NCI-H524 (cell line): ENCODE data around the gene DNAI1.

Experiments used
- DNase-seq, 2 experiments: peaks; one replicate each; lab custom pipeline; 2025; lab: John Stamatoyannopoulos, UW

DNAI1 gene

DNA sequence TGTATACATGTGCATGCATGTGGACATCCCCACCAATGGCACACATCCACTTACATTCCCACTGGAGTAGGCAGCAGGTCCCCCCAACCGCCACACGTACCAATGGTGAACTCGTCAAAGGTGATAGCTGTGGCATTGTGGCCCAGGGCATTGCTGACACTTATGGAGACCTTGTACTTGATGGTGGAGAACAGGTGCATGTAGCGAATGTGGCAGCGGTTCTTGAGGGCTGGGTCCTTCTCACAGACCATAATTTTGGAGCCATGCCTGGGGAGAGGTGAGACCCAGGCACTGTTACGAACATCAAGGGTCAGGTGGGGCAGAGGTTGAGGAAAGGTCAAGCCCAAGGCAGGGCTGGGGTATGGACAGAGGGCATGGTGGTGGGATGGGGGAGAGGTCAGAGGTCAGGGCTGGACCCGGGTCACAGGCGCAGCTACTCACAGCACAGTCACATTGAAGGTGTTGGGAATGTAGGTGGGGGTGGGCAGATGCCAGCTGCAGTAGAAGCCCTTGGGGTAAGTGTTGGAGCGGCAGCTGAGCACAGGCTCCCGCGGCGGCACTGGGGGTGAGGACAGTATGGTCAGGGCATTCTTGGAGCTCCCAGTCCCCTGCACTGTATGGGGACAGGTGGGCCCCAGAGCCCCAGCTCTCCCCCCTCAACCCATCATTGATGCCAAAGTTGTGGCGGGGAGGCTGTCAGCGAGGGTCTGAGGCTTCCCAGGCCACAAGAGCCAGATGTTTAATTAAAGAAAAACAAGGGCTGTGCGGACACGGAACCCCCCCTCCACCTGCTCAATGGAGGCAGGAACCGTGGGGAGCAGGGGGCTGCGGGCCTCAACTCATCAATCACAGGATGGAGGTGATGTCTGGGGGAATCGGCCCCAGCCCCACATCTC, 99.1 kb downstream of the DNAI1 start:
- DNase-seq, result peak in 1 of 2 experiments; percentile 54

DNA sequence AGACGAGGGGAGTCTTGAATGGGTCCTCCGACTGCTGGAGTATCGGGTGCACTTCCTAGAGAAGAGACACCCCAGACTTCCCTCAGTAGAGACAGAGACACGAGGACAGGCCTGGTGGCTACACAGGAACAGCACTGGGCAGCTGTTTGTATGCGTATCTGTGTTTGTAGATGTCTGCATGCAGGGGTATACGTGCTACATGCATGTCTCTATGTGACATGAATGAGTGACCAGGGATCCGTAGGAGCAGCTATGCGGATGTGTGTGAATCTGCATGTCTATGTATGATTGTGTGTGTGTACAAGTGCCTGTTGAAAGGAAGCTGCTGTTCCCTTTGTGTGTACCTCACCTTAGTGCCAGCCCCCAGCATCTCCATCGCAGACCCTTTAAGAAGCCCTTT, 99.8 kb downstream of the DNAI1 start:
- peak in 1 of 2 experiments; percentile 38 for DNase-seq

DNA sequence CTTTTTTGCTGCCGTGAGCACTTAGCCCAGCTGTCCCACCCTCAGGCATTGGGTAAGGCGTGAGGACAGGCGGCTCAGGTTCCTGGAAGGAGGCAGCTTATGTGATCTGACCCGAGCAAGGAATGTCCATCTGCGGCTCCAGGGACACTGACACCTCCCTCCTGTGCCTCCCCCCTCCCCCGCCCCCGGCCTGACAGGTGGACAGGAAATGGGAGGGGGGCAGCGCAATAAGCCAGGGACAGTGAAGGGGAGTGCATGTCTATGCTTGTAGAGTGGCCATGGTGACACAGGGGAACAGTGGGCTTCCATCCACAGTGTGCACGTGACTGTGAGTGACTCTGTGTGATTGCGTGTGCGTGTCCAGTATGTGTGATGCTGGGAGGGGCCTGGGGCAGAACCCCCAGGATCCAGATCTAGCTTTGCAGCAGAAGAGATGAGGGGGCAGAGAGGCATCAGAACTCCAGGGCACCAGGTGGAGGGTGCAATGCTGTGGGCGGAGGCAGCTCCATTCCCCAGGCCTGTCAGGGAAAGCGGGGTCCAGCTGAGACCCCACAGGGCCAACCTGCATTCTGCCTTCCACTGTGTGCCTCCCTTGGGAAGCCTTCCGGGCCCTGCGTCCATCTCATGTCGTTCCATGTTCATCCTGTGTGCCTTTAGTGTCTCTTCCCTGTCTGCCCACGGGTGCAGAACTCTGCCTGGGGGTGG, 100.5 kb downstream of the DNAI1 start:
- DNase-seq, result peak; percentile 16 to 52

DNA sequence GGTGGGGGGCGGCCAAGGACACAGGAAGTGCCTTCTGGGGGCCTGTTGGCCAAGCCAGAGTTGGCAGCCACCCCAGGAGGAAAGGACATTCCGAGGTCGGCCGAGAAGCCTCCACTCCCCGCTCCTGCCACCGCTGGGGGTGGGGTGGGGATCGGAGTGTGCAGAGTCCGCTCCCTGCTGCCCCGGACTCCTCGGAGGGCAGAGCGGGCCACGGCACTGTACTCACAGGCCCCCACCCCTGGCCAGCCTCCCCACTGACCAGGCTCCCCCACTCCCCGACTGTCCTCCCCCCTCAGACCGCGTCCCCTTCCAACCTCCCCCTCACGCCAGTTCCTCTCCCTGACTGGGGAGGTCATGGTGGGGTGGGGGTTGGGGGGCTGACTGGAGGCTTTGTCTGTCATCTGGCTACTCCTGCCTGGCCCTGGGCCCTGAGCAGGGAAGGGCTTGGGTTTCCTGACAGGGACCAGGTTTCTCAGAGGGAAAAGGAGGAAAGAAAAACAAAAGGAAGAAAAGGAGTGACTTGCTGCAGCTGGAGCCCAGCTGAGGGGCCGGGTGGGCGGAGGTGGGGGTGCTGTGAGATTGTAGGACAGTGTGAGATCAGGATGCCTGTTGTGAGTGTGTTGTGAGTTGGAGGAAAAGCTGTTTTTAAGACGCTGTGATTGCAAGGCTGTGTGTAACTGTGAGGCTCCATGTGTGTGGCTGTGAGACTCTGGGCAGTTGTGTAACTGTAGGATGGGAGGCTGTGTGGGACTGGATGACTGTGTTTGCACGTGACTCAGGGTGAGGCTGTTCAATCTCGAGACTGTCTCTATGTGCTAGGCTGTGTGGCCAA, 101.2 kb downstream of the DNAI1 start:
- no peak for DNase-seq

DNA sequence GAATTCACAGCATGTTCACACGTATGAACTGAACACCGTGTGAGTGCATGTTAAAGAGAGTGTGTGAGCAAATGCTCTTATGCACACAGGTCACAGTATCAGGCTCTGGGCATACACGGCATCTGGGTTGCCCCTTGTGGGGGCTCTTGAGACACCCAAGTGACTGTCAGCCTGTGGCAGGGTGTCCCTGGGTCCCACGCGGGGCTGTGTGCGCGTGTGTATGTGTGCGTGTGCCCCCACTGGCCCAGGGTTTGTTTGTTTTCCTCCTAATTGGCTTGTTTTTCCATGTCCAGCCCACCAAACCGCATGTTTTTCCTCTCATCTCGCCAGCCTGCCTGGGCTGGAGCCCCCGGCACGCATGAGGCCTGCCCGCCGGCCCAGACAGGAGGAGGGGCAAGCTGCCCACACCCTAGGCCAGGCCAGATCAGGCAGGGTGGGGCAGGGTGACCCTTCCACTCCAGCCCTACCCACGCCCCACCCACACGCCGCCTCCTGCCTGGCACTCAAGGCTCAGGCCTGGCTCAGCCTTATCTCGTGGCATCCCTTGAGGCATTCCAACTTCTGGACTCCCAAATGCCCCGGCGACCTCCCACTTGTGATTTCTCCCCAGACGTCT, 102.1 kb downstream of the DNAI1 start:
- no peak for DNase-seq

DNA sequence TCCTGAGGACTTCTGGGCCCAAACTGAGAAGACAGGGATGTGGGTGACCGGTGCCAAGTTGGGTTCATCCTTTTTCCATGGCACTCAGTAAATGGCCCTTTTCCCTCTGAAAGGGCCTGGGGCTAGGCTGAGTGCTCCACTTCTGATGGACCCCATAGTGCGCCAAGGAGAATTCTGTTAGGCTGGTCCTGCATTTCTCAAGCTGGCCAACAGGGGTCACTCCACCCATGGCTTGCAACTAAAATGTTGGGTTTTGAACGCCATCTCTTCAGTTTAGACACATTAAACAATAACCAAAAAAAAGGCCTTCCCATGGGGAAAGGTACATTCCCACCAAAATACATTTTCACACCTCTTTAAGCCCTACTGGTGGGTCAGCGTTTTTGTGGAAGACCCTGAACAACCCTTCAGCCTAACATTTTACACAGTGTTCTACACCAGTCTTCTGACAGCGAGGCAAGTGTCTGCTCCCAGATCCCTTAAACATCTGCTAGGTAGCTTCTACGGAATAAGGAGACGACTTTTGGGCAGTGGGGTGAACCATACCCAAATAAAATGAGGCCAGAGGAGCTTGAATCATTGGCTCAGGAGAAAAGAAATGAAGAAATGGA, 103.6 kb downstream of the DNAI1 start:
- DNase-seq, result no peak

DNA sequence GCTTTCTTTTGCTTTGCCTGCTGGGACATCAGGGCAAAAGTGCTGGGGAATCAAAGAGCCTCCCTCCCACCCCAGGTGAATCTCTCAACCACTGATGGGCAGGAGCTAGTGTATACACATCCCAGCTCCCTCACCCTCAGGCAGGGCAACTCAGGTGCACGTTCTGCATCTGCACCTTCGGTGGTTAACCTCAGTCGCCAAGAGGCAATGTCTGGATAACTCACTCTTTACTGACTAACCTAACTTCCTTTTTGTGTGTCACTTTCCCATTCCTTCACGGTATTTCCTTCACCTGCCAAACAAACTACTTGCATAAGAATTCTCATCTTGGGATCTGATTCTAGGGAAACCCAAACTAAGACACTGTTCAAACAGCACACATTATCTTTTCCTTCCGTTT, 104.7 kb downstream of the DNAI1 start:
- DNase-seq, result no peak

DNA sequence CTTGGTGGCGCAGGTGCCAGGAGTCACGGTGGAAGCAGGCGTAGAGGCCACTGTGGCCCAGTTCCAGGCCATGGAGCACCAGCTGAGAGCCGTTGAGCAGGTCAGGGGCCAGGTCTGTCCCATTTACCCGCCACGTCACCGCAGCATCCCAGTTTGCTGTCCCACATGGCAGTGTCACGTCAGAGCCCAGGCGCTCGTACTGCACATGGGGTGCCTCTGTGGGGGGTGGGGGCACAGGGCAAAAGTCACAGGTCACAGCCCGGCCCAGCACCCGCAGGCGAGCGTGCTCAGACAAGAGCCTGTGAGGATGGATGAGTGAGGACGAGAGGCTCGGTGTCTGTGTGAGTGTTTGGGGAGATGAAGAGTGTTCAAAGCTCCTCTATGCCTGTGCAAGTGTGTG, 106.0 kb downstream of the DNAI1 start:
- no peak for DNase-seq

DNA sequence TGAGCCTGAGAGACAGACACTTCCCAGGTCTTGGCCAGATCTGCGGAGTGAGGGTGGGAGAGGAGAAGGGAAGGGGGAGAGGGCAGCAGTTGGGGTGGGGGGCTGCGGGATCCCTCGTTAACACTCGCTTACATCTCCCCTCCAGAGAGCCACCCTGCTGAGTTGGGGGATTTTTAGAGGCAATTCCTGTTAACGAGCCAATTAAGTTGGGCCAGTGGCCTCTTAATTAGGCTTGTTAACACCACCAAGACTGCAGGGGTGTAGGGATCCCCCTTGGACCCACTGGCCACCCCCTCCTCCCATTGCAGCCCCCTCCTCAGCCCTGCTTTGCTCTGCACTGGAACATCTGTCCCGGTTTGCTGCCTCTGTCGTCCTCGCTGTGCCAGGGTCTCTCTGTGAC, 107.3 kb downstream of the DNAI1 start:
- DNase-seq, result no peak

DNA sequence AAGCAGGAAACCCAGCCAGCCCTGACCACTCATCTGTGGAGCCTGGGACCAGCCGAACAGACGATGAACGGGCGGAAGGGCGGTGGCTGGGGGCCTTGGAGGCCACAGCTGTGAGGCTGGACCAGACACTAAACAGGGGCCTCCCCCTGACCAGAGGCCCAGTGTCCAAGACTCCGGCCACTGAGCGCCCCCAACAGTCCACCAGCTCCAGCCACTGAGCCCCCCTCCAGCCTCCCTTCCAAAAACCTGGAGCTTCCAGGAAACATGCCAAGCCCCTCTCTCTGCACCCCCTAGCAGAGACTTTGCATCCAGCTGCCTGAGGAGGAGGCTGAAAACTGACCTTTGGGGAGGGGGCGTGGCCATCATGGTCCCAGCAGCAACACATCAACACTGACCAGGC, 107.7 kb downstream of the DNAI1 start:
- no peak for DNase-seq

DNA sequence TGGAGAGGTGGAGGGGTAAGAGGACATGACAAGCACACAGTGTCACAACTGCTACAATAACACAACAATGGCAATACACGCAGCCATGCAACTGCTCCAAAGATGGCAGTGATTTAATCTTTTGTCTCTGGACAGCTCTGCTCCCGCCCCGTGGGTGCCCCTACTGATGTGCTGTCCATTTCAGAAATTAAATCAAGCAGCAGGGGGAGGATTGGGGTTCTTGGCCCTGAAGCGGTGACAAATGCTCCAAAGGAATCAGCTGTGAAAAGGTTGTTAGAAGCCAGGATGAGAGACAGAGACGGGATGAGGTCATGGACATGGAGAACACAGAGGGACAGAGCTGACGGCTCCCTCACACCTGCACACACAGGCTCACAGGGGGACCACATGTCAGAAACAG, 108.4 kb downstream of the DNAI1 start:
- no peak for DNase-seq

DNA sequence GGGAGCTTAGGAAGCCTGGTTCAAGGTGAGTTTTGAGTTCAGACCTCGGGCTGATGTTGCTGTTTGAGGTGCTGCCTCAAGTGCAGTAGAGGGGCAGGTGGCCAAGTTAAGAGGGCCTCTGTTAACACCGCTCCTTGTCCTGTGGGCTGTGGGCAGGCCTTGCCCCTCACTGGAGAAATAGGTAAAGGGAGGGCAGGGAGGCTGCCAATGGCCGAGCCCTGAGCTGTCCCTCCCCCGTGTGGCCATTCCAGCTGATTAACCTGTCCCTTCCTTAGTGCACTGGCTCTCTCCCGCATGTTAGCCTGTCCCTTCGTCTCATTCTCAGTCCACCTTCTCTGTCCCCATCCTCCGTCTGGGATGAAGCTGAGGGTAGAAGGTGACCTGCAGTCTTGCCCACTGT, 109.5 kb downstream of the DNAI1 start:
- DNase-seq, result no peak

DNA sequence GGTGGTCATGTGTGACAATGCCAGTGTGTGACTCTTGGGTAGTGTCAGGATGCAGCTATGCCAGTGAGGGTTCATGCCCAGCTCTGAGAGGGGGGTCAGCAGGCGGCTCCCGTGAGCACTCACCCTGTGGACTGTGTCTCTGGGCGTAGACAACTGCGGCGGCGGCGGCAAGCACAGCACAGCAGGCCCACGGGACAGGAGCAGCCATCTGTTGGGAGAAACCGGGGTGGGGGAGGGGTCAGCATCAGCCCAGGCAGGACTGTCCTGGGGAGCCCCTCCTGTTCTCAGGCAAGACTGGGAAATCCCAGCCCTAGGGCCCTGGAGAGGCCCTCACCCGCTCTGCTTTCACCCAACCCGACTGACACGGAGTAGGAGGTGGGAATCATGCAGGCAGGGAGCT, 110.2 kb downstream of the DNAI1 start:
- peak; percentile 44 to 86 for DNase-seq

DNA sequence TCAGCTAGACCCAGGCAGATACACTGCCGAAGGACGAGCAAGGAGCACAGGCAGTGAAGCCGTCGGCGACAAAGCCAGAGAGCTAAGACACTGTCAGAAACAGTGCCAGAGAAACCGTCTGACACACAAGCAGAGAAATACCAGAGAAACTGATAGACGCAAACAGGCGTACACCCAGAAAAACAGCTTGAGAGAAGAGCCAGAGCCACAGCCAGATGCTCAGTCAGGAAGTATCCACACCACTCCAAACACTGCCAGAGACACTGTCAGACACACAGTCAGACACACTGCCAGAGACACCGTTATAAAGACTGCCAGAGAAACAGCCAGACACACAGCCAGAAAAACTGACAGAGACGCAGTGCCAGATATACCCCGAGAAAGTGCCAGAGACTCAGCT, 111.8 kb downstream of the DNAI1 start:
- peak in 1 of 2 experiments; percentile 26 for DNase-seq
